ENCODE measurements around the gene LIF.

The LIF gene

GRCh38 chr22:30232716-30233218 lies 13.8 kb downstream of the LIF start:
- peaks cover 36% of the 10 kb centered on the region for H3K4me1 ChIP-seq (ENCODE audit: control insufficient read depth, insufficient read depth, low read length, poor library complexity, severe bottlenecking)
- no peak overlapping the region for H3K4me3 ChIP-seq (ENCODE audit: extremely low read depth, insufficient read depth, low read length, poor library complexity, severe bottlenecking)
- H3K36me3 ChIP-seq (ENCODE audit: control insufficient read depth, insufficient read depth, low read length), result no peaks in the 10 kb centered on the region
- H3K9me3 ChIP-seq (ENCODE audit: control insufficient read depth, low read length), result no peaks in the 10 kb centered on the region
- 58 to 67% methylated on average over 7 to 8 of the region's 17 CpGs for WGBS, 2 experiments (ENCODE audit: insufficient coverage in 2 of 2)
- no peak overlapping the region for H3K27ac ChIP-seq (ENCODE audit: low read depth, low read length, severe bottlenecking)

GRCh38 chr22:30230787-30231461 lies 15.6 kb downstream of the LIF start:
- no peak overlapping the region for H3K27ac ChIP-seq (ENCODE audit: low read depth, low read length, severe bottlenecking)
- 88 to 95% methylated on average over 8 of the region's 9 CpGs for WGBS, 2 experiments (ENCODE audit: insufficient coverage in 2 of 2)
- no peaks in the 10 kb centered on the region for H3K9me3 ChIP-seq (ENCODE audit: control insufficient read depth, low read length)
- H3K4me3 ChIP-seq (ENCODE audit: extremely low read depth, insufficient read depth, low read length, poor library complexity, severe bottlenecking), result no peak overlapping the region
- H3K36me3 ChIP-seq (ENCODE audit: control insufficient read depth, insufficient read depth, low read length), result no peaks in the 10 kb centered on the region
- peaks cover 28% of the 10 kb centered on the region for H3K4me1 ChIP-seq (ENCODE audit: control insufficient read depth, insufficient read depth, low read length, poor library complexity, severe bottlenecking)

- Histone ChIP-seq H3K4me3 (ENCODE audit: extremely low read depth, insufficient read depth, low read length, poor library complexity, severe bottlenecking) (no peak overlapping the region), H3K4me1 (ENCODE audit: control insufficient read depth, insufficient read depth, low read length, poor library complexity, severe bottlenecking) (peaks cover 22% of the 10 kb centered on the region), H3K36me3 (ENCODE audit: control insufficient read depth, insufficient read depth, low read length) (no peaks in the 10 kb centered on the region), H3K27ac (ENCODE audit: low read depth, low read length, severe bottlenecking) (no peak overlapping the region), H3K9me3 (ENCODE audit: control insufficient read depth, low read length) (no peaks in the 10 kb centered on the region)
- WGBS, 2 experiments (ENCODE audit: insufficient coverage in 2 of 2), result 95 to 98% methylated on average over 3 of the region's 3 CpGs
Measured at GRCh38 chr22:30230330-30230729, 16.2 kb downstream of the LIF start.

GRCh38 chr22:30228509-30229359 lies 17.8 kb downstream of the LIF start:
- no peaks in the 10 kb centered on the region for H3K36me3 ChIP-seq (ENCODE audit: control insufficient read depth, insufficient read depth, low read length)
- no peak overlapping the region for H3K27ac ChIP-seq (ENCODE audit: low read depth, low read length, severe bottlenecking)
- H3K4me1 ChIP-seq (ENCODE audit: control insufficient read depth, insufficient read depth, low read length, poor library complexity, severe bottlenecking), result peaks cover 16% of the 10 kb centered on the region
- 58 to 74% methylated on average over 12 of the region's 21 CpGs for WGBS, 2 experiments (ENCODE audit: insufficient coverage in 2 of 2)
- H3K9me3 ChIP-seq (ENCODE audit: control insufficient read depth, low read length), result no peaks in the 10 kb centered on the region
- no peak overlapping the region for H3K4me3 ChIP-seq (ENCODE audit: extremely low read depth, insufficient read depth, low read length, poor library complexity, severe bottlenecking)

- Histone ChIP-seq H3K27ac (ENCODE audit: low read depth, low read length, severe bottlenecking) (no peak overlapping the region), H3K4me3 (ENCODE audit: extremely low read depth, insufficient read depth, low read length, poor library complexity, severe bottlenecking) (no peak overlapping the region), H3K4me1 (ENCODE audit: control insufficient read depth, insufficient read depth, low read length, poor library complexity, severe bottlenecking) (peaks cover 11% of the 10 kb centered on the region), H3K9me3 (ENCODE audit: control insufficient read depth, low read length) (no peaks in the 10 kb centered on the region), H3K36me3 (ENCODE audit: control insufficient read depth, insufficient read depth, low read length) (no peaks in the 10 kb centered on the region)
- 92 to 93% methylated on average over 1 of the region's 4 CpGs for WGBS, 2 experiments (ENCODE audit: insufficient coverage in 2 of 2)
Measured at GRCh38 chr22:30227438-30228228, 18.9 kb downstream of the LIF start.

GRCh38 chr22:30226192-30226832 lies 20.2 kb downstream of the LIF start:
- Histone ChIP-seq H3K4me3 (ENCODE audit: extremely low read depth, insufficient read depth, low read length, poor library complexity, severe bottlenecking) (no peak overlapping the region), H3K4me1 (ENCODE audit: control insufficient read depth, insufficient read depth, low read length, poor library complexity, severe bottlenecking) (peaks cover 10% of the 10 kb centered on the region), H3K36me3 (ENCODE audit: control insufficient read depth, insufficient read depth, low read length) (no peaks in the 10 kb centered on the region), H3K9me3 (ENCODE audit: control insufficient read depth, low read length) (no peaks in the 10 kb centered on the region), H3K27ac (ENCODE audit: low read depth, low read length, severe bottlenecking) (no peak overlapping the region)
- WGBS, 2 experiments (ENCODE audit: insufficient coverage in 2 of 2), result 93 to 94% methylated on average over 10 to 11 of the region's 11 CpGs

- peaks cover 10% of the 10 kb centered on the region for H3K4me1 ChIP-seq (ENCODE audit: control insufficient read depth, insufficient read depth, low read length, poor library complexity, severe bottlenecking)
- no peaks in the 10 kb centered on the region for H3K36me3 ChIP-seq (ENCODE audit: control insufficient read depth, insufficient read depth, low read length)
- WGBS, 2 experiments (ENCODE audit: insufficient coverage in 2 of 2), result 92 to 97% methylated on average over 6 of the region's 7 CpGs
- H3K4me3 ChIP-seq (ENCODE audit: extremely low read depth, insufficient read depth, low read length, poor library complexity, severe bottlenecking), result no peak overlapping the region
- no peaks in the 10 kb centered on the region for H3K9me3 ChIP-seq (ENCODE audit: control insufficient read depth, low read length)
- H3K27ac ChIP-seq (ENCODE audit: low read depth, low read length, severe bottlenecking), result no peak overlapping the region
Measured at GRCh38 chr22:30225220-30225927, 21.2 kb downstream of the LIF start.

GRCh38 chr22:30224161-30224857 lies 22.2 kb downstream of the LIF start:
- Histone ChIP-seq H3K36me3 (ENCODE audit: control insufficient read depth, insufficient read depth, low read length) (no peaks in the 10 kb centered on the region), H3K27ac (ENCODE audit: low read depth, low read length, severe bottlenecking) (peak overlapping the region; percentile 68), H3K9me3 (ENCODE audit: control insufficient read depth, low read length) (no peaks in the 10 kb centered on the region), H3K4me3 (ENCODE audit: extremely low read depth, insufficient read depth, low read length, poor library complexity, severe bottlenecking) (no peak overlapping the region), H3K4me1 (ENCODE audit: control insufficient read depth, insufficient read depth, low read length, poor library complexity, severe bottlenecking) (peaks cover 9% of the 10 kb centered on the region)
- 48 to 52% methylated on average over 10 of the region's 11 CpGs for WGBS, 2 experiments (ENCODE audit: insufficient coverage in 2 of 2)

- WGBS, 2 experiments (ENCODE audit: insufficient coverage in 2 of 2), result 83 to 90% methylated on average over 14 to 15 of the region's 15 CpGs
- peaks cover 4% of the 10 kb centered on the region for H3K4me1 ChIP-seq (ENCODE audit: control insufficient read depth, insufficient read depth, low read length, poor library complexity, severe bottlenecking)
- no peak overlapping the region for H3K4me3 ChIP-seq (ENCODE audit: extremely low read depth, insufficient read depth, low read length, poor library complexity, severe bottlenecking)
- H3K36me3 ChIP-seq (ENCODE audit: control insufficient read depth, insufficient read depth, low read length), result no peaks in the 10 kb centered on the region
- no peaks in the 10 kb centered on the region for H3K9me3 ChIP-seq (ENCODE audit: control insufficient read depth, low read length)
- no peak overlapping the region for H3K27ac ChIP-seq (ENCODE audit: low read depth, low read length, severe bottlenecking)
Measured at GRCh38 chr22:30223303-30223702, 23.3 kb downstream of the LIF start.
